Measurements from ENCODE around the gene CLC.
A peak's percentile ranks its signal among the peaks of the same experiment; 100 is the strongest.

DNA sequence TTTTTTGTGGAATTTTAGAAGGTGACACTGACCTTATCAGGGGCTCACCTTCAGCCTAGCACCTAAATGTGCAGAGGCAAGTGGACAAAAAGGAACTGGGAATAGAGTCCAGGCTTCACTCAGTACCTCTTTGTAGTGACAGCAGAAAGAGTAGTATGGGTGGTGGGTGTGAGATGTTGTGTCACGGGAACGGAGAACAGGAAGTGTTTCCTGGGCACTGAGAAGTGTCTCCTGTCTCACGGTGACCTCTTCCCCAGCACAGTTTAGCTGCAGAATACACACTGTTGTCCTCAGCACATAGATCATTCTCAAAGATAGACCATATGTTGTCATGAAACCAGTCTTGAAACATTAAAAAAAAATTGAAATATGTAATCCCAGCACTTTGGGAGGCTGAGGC is 51.1 kb downstream of the CLC start:
- TF ChIP-seq POLR2AphosphoS5 (IDR thresholded peaks at IDR 0.05; ENCODE audit: low read depth, low read length) (no peak), POLR2A (IDR thresholded peaks at IDR 0.05; ENCODE audit: low read depth, low read length) (no peak), SPI1 (IDR thresholded peaks at IDR 0.05; ENCODE audit: low read depth, low read length) (peak; percentile 62)

Data from GM12891 (cell line).